Mucosa of descending colon (tissue), 3 donors: ENCODE data around the gene GNAS. TPM values are rescaled to one million over a fixed set of nuclear protein-coding genes. Genes with fewer than 3 reads are reported as not detected.

Experiments used
- ATAC-seq: fragments of 200-7000 bp; cut with Tn5 transposase; one replicate; pipeline ENCODE4 v1.9.1; 2020; ENCODE audit warnings: mild to moderate bottlenecking, moderate library complexity
- DNase-seq, 3 donors: peaks; one replicate each; pipeline ENCODE4 v3.0.0-alpha.2; 2020
- H3K36me3 ChIP-seq: fragments of 200-600 bp; one replicate; pipeline ENCODE4 v1.8.0; 2021; ENCODE audit warnings: low read depth, mild to moderate bottlenecking
- H3K4me1 ChIP-seq: fragments of 200-600 bp; one replicate; pipeline ENCODE4 v1.8.0; 2021; ENCODE audit warnings: low read depth, mild to moderate bottlenecking
- H3K4me3 ChIP-seq: fragments of 200-600 bp; one replicate; pipeline ENCODE4 v1.8.0; 2021; ENCODE audit warnings: mild to moderate bottlenecking
- H3K9me3 ChIP-seq: fragments of 200-600 bp; one replicate; pipeline ENCODE4 v1.8.0; 2021; ENCODE audit warnings: mild to moderate bottlenecking
- CTCF ChIP-seq: fragments of 200-600 bp; IDR thresholded peaks from one replicate; pipeline ENCODE4 v1.8.0; 2022; ENCODE audit warnings: antibody characterized with exemption, mild to moderate bottlenecking
- intact Hi-C, 2 donors: fragments of 100-400 bp; cut with DNase I in 1 of 2; cut with micrococcal nuclease in 1 of 2; formaldehyde crosslinking; loops; one replicate each; pipeline versions ENCODE4 v1.11.0 to v1.11.1; 2022; cut with DNase I, micrococcal nuclease
- microRNA-seq: library from miRNA; unstranded; fragments of <30 nt; microRNA quantifications from one replicate; pipeline ENCODE4, GENCODE V29; 2019
- total RNA-seq, 3 donors: library from RNA; stranded (reverse); fragmentation: NEBNext Ultra II Directional in 2 of 3; extraction: Animal tissue kit (Norgen Biotek cat#: 25700) in 2 of 3; gene quantifications; one replicate each; pipeline versions ENCODE4 v1.2.1 to v1.2.4, GENCODE V29; 2021 to 2023
- donor health status: DM: no; HTN: no; CAD: no; lungs with moderate emphysema.
- donor health status: DM: no; HTN: no; CAD: no.
- donor health status: DM: no; HTN: yes; CAD: no.

GNAS gene
- total RNA-seq, 3 donors from 2014 or later, result 583 to 659 (median 632) TPM

DNA sequence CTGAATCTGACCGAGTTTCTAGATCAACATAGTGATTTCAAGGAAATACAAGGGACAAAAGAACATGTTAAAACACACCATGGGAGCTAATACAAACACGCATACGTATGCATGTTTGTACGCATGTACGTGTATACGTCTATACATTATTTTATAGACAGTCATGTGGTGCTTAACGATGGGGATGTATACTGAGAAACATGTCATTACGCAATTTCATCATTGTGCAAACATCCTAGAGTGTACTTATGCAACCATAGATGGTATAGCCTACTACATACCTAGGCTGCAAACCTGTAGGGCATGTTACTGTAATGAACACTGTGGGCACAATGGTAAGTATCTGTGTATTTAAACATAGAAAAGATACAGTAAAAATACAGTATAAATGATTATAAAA lies 103.6 kb downstream of the GNAS start:
- ATAC-seq (no peak), DNase-seq (no peak)
- H3K36me3 ChIP-seq, result no peaks in the 10 kb centered on the region
- TF ChIP-seq CTCF, result no peak
- intact Hi-C loops, result no loop called here
- no peak overlapping the region for H3K4me3 ChIP-seq
- no peaks in the 10 kb centered on the region for H3K9me3 ChIP-seq
- H3K4me1 ChIP-seq, result no peaks in the 10 kb centered on the region

- Histone ChIP-seq H3K9me3 (no peaks in the 10 kb centered on the region), H3K4me3 (no peak overlapping the region), H3K4me1 (no peaks in the 10 kb centered on the region), H3K36me3 (no peaks in the 10 kb centered on the region)
- no peak for DNase-seq
- intact Hi-C loops, result no loop called here
- no peak for TF ChIP-seq CTCF
- no peak for ATAC-seq
These were observed 107.1 kb downstream of the GNAS start for GRCh38 chr20:58959652-58960051.

Small RNA genes lying within 50 kb of the gene (microRNA-seq; reads per million reads assigned to microRNA genes)
- not detected for gene MIR298

Other genes starting within 250 kb of the GNAS start
- gene STX16, start 201.4 kb upstream of the GNAS start, total RNA-seq, result 10 to 100 TPM; 42.2 to 70.4 (median 43.1) TPM
- 10 to 100 TPM; 26.8 to 41.6 (median 30.8) TPM for gene NPEPL1, start 159.9 kb upstream of the GNAS start, total RNA-seq
- gene GNAS-AS1, start 1.8 kb upstream of the GNAS start, total RNA-seq, result 1 to 10 TPM in 2 of 3 donors, under 1 TPM in 1; 0.54 to 1.4 (median 1.0) TPM
- gene NELFCD, start 128.5 kb downstream of the GNAS start, total RNA-seq, result 10 to 100 TPM; 47.9 to 51.7 (median 50.0) TPM
- gene CTSZ, start 154.5 kb downstream of the GNAS start, total RNA-seq, result 100 to 1,000 TPM; 269 to 272 (median 271) TPM
- gene TUBB1, start 166.7 kb downstream of the GNAS start, total RNA-seq, result not detected
- gene ATP5F1E, start 179.6 kb downstream of the GNAS start, total RNA-seq, result 10 to 100 TPM; 65.4 to 76.1 (median 71.3) TPM
- 100 to 1,000 TPM in 2 of 3 donors, 10 to 100 TPM in 1; 82.3 to 142 (median 121) TPM for gene PRELID3B, start 190.1 kb downstream of the GNAS start, total RNA-seq